GM12874 (cell line): ENCODE results near the gene XYLT2.

Experiments used
- CTCF ChIP-seq: IDR thresholded peaks from 2 replicates; pipeline ENCODE4 v1.5.1; 2011; ENCODE audit warnings: low read depth, mild to moderate bottlenecking, control low read depth, low read length, moderate library complexity; ENCODE audit not compliant: insufficient read depth

The XYLT2 gene

DNA sequence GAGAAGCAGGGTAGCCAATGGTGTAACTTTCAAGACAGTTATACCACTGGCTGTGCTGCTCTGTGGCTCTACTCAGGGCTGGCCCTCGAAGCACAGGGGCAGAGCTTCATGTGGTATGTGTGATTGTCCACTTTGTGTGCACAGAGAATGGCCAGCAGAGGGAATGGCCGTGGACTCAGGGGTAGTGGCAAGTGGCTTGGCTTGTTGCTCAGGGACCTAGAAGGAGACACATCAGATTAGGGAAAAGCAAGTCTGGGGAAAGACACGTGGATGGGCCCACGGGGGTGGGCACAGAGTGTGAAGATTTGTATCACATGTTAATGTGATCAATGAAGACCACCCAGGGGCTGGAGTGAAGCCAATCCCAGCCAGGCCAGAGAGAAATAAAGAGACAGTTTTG, 20.0 kb upstream of the XYLT2 start:
- no peak for TF ChIP-seq CTCF

- TF ChIP-seq CTCF, result no peak
Observed at GRCh38 chr17:50326831-50327364, 19.0 kb upstream of the XYLT2 start.

DNA sequence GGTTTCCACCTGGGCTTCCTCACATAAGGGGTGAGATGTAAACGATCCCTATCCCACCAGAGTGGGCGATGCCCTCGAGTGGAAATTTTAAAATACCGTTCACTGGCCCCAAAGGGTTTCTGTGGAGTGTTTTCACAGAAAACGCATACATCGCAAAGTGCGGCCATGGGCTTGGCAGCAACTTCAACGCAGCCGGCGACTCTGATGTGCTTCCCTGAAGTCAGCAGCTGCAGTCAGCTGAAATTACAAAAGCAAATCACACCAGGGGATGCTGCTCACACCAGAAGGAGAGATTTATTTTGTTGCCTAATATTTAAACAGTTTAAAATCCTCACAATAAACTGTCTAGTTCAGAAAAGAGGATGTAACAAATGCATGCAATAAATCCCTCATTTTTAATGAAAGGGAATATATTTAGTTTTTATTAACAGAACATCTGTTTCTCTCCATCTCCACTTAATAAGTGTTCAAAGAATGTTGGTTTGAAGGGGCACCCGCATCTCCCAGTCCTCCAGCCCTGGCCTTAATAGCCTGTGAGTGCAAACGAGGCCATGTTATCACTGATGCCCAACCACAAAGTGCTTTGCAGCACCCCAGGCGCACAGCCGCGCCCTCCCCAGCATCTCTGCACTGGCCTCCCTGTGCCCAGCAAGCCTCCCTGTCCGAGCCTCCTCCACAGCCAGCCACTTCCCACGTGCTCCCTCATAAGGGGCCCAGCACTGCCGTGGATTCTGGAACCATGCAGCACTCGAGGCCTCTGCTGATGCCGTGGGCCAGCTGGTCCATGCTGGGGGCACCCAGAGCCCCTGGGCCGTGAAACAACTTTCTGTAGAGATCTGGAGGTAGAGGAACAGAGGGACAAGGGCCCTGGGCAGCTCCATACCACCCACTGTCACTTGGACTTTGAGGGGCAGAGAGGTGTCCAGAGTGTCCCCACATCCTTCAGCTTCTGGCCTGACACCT, 17.3 kb upstream of the XYLT2 start:
- TF ChIP-seq CTCF, result no peak

GRCh38 chr17:50329716-50330115, 16.2 kb upstream of the XYLT2 start:
- no peak for TF ChIP-seq CTCF

- TF ChIP-seq CTCF, result no peak
Observed at GRCh38 chr17:50330151-50330775, 15.7 kb upstream of the XYLT2 start.

DNA sequence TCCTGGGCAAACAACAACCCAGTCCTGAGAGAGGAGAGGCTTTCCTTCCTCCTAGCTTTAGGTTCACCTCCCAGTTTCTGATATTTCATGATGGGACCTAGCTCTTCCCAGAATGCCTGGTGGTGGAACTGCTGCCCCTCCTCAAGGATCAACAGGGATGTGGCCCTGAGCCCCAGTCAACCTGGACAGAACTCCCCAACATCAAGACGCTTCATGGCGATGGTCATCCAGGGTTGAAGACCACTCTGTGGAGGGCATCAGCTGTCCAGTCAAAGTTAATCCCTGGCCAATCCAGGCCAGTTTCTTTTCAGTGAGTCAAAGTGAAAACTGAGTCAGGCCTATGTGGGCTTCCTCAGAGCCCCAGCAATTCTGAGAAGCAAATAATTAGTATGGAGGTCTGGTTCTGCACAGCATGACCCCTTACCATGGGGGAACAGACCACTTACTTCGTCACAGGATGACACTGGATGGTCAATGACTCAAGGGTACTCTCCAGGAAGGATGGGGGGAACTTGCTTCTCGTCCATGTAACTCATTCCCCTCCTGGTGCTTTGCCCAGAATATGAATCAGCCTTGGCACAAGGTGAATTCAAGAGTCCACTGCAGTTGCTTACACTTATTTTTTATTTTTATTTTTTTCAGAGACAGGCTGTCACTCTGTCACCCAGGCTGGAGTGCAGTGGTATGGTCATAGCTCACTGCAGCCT, 14.7 kb upstream of the XYLT2 start:
- no peak for TF ChIP-seq CTCF

DNA sequence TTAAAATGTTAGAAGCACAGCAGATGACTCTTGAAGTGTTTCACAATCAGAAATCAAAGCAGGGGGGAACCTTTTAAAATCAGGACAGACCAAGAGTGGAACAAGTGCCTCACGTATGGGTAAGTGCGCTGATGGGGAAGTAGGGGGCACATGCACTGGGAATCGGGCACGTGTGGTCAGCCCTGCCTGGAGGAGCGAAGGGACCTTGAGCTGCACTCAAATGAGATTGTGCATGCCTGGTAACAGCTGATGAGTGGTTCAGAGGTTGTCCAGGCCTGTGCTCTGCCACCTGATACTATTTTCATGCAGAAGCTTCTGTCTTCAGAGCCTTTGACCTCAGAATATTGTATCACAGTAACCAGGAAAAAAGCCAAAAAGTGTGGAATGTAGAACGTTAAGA, 13.7 kb upstream of the XYLT2 start:
- no peak for TF ChIP-seq CTCF
